Measurements from ENCODE around the gene PRXL2B. TPM values are rescaled to one million over a fixed set of nuclear protein-coding genes. Genes with fewer than 3 reads are reported as not detected.

Gene PRXL2B
- total and polyA plus RNA-seq, 4 donors: 4.6 to 10.2 (median 8.1) TPM

DNA sequence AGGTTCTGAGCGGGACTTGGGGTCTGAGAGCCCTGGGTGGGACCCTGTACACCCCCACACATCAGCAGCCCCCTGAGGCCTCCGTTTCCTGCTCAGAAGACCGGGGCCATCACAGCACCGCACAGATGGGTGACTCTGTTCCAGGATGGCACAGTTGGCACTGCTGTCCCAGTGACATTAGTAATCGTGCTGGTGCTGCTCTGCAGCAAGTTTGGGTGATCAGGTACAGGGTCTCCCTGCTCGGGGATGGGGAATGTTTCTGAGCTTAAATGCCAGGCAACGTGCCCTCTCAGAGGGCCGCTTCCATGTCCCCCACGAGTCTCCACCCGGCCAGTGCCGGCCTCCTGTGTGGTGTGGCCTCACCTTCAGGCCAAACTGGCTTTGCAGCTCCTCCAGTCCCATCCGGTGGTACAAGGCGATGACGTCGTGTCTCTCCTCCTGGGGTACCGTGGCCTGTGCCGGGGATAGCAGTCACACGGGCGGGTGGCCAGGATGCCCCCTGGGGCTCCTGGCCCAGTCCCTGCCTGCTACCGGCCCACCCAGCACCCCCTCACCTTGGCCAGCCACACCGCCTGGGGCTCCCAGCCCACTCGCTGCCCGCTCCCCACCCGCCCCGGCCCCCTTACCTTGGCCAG lies 17.1 kb downstream of the PRXL2B start (continued):
- TF ChIP-seq, protein P1, sequence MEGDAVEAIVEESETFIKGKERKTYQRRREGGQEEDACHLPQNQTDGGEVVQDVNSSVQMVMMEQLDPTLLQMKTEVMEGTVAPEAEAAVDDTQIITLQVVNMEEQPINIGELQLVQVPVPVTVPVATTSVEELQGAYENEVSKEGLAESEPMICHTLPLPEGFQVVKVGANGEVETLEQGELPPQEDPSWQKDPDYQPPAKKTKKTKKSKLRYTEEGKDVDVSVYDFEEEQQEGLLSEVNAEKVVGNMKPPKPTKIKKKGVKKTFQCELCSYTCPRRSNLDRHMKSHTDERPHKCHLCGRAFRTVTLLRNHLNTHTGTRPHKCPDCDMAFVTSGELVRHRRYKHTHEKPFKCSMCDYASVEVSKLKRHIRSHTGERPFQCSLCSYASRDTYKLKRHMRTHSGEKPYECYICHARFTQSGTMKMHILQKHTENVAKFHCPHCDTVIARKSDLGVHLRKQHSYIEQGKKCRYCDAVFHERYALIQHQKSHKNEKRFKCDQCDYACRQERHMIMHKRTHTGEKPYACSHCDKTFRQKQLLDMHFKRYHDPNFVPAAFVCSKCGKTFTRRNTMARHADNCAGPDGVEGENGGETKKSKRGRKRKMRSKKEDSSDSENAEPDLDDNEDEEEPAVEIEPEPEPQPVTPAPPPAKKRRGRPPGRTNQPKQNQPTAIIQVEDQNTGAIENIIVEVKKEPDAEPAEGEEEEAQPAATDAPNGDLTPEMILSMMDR (IDR thresholded peaks at IDR 0.05; ENCODE audit: low read depth, low read length, missing input control): no peak
- no peak for TF ChIP-seq RXRA (IDR thresholded peaks at IDR 0.05)
- no peak for TF ChIP-seq MAX (IDR thresholded peaks at IDR 0.05)
- TF ChIP-seq, protein P2, sequence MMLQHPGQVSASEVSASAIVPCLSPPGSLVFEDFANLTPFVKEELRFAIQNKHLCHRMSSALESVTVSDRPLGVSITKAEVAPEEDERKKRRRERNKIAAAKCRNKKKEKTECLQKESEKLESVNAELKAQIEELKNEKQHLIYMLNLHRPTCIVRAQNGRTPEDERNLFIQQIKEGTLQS (IDR thresholded peaks at IDR 0.05): no peak

GRCh38 chr1:2604156-2604843 lies 17.7 kb downstream of the PRXL2B start:
- no peak overlapping the region for H3K9ac ChIP-seq (ENCODE audit: low read depth in 1 of 2, low read length in 2 of 2)
- H3K36me3 ChIP-seq (ENCODE audit: control insufficient read depth in 4 of 4, insufficient read depth in 3 of 4, low read depth in 1 of 4, low read length in 3 of 4): no peaks in the 10 kb centered on the region
- H3K4me3 ChIP-seq (ENCODE audit: low read depth in 1 of 3, low read length in 3 of 3): no peak overlapping the region
- no peaks in the 10 kb centered on the region for H3K4me1 ChIP-seq (ENCODE audit: control insufficient read depth in 4 of 4, insufficient read depth in 4 of 4, low read length in 3 of 4)
- TF ChIP-seq GABPA (IDR thresholded peaks at IDR 0.05 in 1 of 2, conservative IDR thresholded peaks at IDR 0.05 in 1 of 2): no peak
- TF ChIP-seq ZBTB33 (IDR thresholded peaks at IDR 0.05): no peak
- TF ChIP-seq FOXA2 (IDR thresholded peaks at IDR 0.05): no peak
- no peak for TF ChIP-seq YY1 (IDR thresholded peaks at IDR 0.05)
- TF ChIP-seq RAD21 (IDR thresholded peaks at IDR 0.05): no peak
- TF ChIP-seq HNF4G (IDR thresholded peaks at IDR 0.05): no peak
- TF ChIP-seq HNF4A (conservative IDR thresholded peaks at IDR 0.05): no peak
- TF ChIP-seq SP1 (IDR thresholded peaks at IDR 0.05): no peak
- H3K9me3 ChIP-seq (ENCODE audit: control insufficient read depth in 4 of 4, low read length in 3 of 4): no peaks in the 10 kb centered on the region
- H3K27ac ChIP-seq (ENCODE audit: low read depth in 1 of 2, low read length in 2 of 2): no peak overlapping the region
- WGBS: 84% methylated on average over 19 of the region's 19 CpGs
- H3K27me3 ChIP-seq (ENCODE audit: control insufficient read depth in 4 of 4, insufficient read depth in 4 of 4, low read length in 3 of 4): no peaks in the 10 kb centered on the region
- no peak for DNase-seq (ENCODE audit: low spot score)

DNA sequence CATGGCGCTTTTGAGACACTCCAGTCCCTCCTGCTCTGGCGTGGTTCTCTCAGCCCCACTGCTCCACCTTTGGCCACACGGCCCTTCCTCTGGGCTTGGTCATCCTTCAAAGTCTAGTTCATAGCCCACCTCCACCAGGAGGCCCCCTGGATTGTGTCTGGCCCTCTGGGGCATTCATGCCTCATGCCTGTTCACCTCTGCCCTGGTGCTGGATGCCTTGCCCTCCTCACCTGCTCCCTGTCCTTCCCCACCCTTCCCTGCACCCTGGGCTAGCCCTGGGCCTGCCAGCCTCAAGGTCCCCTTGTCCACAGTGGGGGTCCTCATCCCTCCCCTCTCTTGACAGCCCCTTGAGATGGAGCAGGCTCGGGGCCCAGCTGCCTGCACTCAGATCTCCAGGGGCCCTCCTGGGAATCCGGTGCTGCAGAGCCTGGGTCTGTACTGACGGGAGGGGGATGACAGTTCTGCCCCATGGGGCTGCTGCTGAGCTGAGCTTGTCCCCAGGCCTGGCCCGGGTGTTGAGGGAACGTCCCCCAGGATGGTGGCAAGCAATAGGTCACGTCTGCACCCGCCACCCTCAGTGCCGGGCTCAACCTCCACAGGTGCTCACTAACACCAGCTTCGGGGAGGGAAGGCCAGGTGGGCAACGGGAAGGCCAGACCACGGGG lies 18.4 kb downstream of the PRXL2B start:
- H3K4me1 ChIP-seq (ENCODE audit: control insufficient read depth in 4 of 4, insufficient read depth in 4 of 4, low read length in 3 of 4): no peaks in the 10 kb centered on the region
- H3K9me3 ChIP-seq (ENCODE audit: control insufficient read depth in 4 of 4, low read length in 3 of 4): no peaks in the 10 kb centered on the region
- TF ChIP-seq HNF4A (conservative IDR thresholded peaks at IDR 0.05): no peak
- no peak for TF ChIP-seq ZBTB33 (IDR thresholded peaks at IDR 0.05)
- no peak for TF ChIP-seq MAX (IDR thresholded peaks at IDR 0.05)
- TF ChIP-seq, protein P2 (IDR thresholded peaks at IDR 0.05): no peak
- TF ChIP-seq RXRA (IDR thresholded peaks at IDR 0.05): no peak
- no peak for TF ChIP-seq SP1 (IDR thresholded peaks at IDR 0.05)
- TF ChIP-seq GABPA (IDR thresholded peaks at IDR 0.05 in 1 of 2, conservative IDR thresholded peaks at IDR 0.05 in 1 of 2): no peak
- no peak for TF ChIP-seq TAF1 (conservative IDR thresholded peaks at IDR 0.05)
- TF ChIP-seq, protein P1 (IDR thresholded peaks at IDR 0.05; ENCODE audit: low read depth, low read length, missing input control): no peak
- no peaks in the 10 kb centered on the region for H3K36me3 ChIP-seq (ENCODE audit: control insufficient read depth in 4 of 4, insufficient read depth in 3 of 4, low read depth in 1 of 4, low read length in 3 of 4)
- DNase-seq (ENCODE audit: low spot score): no peak
- no peak overlapping the region for H3K4me3 ChIP-seq (ENCODE audit: low read depth in 1 of 3, low read length in 3 of 3)
- WGBS: 87% methylated on average over 14 of the region's 14 CpGs
- no peak overlapping the region for H3K27ac ChIP-seq (ENCODE audit: low read depth in 1 of 2, low read length in 2 of 2)
- no peaks in the 10 kb centered on the region for H3K27me3 ChIP-seq (ENCODE audit: control insufficient read depth in 4 of 4, insufficient read depth in 4 of 4, low read length in 3 of 4)
- no peak overlapping the region for H3K9ac ChIP-seq (ENCODE audit: low read depth in 1 of 2, low read length in 2 of 2)
